ENCODE data around the gene DRC1.
"Not testable (repeated sequence)": the region's sequence is repeated elsewhere in the genome, so short reads cannot be mapped to it uniquely, and the experiment has no call there.

DRC1 gene

DNA sequence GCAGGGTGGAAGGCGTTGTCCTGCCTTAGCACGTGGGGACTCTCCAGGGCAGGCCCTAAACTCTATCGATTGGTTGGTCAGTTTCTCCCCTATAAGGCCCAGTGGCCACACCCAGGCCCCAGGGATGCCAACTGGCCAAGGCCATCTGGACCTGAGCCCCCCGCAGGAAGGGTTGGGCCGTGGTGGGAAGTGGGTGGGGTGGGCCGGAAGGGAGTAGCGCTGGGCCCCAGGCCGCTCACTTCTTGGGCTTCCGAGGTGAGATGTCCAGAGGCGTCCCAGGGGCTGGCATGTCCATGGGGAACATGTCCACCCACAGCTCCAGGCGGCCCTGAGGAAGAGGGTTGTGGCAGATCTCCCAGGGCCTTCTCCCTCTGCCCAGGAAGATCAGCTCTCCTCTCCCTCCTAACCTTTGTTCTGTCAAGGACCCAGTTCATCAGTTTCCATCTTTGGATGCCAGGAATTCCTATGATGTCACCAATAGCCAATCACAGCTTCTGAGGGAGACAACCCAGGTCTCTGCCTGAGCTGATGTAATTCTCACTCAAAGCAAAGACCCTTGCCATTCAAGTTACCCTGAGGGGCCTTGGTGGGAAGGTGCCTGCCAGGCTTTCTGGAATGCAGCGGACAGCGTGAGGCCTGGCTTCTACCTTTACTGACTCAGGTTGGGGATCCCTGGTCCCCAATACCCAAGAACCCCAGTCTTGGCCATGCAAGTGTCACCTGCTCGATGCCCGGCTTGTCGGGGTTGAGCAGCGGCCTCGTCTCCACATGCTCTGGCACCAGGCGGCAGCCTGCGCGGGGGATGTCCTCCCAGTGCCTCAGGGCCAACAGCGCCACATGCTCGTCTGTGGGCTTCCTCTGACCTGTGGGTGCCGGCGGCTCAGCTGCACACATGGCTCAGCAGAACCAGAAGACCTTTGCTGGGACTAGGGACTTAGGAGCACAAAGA, 61.8 kb downstream of the DRC1 start:
- DNase-seq (ENCODE audit: low spot score), result no peak

DNA sequence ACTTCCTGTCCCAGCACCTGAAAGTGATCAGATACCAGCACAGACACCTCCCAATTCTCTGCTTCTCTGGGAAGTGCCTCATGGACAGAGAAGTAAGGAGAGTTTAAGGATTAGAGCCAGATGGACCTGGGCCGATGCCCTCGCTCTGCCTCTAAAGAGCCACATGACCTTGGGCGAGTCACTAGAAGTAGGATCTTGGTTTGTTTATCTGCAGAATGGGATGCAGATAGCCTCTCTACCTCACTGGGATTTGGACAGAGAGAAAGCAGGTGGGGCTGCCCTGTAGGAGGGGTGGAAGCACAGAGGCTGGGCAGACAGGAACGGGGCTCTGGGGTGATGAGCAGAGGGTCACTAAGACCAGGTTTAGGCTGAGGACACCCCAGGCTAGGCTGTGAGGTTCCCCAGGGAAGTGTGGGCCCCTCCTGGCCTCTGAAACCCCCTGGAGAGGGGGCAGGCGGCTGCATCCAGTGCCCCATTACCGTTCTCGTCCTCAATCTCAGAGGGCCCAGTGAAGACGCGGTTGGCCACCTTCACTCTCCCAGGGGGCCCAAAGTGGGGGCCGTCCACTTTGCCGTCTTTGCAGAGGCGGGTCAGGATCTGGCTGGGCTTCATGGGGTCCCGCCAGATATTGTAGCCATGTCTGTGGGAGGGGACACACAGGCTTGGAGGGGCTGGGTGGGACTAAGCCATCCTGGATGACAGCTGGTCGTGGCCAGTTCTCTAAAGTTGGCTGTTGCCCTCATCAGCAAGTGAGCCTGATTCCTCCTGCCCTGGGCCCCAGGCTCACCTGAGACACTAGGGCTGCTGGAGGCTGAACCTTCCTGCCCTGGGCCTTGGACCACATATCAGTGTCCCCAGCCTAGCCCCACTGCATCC, 62.9 kb downstream of the DRC1 start:
- no peak for DNase-seq (ENCODE audit: low spot score)

DNA sequence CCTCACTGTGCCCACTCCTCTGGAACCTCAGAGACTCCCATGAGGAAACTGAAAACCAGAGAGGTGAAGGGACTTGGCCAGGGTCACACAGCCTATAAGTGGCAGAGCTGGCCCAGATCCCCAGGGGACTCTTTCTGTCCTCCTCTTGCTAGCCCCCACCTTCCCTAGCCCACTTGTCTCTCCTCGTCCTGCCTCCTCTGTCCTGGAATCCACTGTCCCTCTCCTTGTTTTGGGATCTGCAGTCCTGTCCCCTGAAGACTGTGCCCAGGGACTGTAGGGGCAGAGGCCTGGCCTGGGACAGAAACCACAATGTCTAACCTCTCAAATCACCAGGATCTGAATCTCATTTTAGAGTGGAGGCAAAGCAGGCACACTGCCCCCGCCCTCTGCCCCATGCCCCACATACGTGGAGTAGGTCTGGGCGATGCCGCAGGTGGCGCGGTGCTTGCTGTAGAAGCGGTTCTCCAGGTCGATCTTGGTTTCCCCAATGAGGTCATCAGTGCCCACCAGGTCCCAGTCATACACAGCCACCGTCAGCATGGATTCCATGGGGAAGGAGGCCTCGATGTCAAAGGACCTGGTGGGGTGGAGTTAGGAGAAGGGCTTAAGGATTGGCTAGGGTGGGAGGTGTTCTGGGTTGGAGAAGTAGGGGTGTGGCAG, 63.7 kb downstream of the DRC1 start:
- DNase-seq (ENCODE audit: low spot score), result no peak

DNA sequence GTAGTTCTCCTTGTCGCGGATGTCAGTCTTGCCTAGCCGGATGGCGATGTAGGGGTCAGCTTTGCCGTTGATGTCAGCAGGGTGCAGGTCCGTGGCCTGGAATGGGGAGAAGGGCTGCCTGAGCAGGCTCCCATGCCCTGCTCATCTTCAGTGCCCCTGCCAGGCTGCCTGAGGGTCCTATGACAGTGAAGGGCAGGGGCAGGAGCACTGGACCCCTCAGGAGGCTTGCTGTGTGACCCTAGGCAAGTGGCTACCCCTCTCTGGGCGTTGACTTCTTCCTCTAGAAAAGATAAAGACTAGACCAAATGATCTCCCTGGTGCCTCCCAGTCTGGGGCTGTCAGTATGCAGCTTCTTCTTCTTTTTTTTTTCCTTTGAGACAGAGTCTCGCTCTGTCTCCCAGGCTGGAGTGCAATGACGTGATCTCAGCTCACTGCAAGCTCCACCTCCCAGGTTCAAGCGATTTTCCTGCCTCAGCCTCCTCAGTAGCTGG, 64.3 kb downstream of the DRC1 start:
- DNase-seq (ENCODE audit: low spot score), result no peak

DNA sequence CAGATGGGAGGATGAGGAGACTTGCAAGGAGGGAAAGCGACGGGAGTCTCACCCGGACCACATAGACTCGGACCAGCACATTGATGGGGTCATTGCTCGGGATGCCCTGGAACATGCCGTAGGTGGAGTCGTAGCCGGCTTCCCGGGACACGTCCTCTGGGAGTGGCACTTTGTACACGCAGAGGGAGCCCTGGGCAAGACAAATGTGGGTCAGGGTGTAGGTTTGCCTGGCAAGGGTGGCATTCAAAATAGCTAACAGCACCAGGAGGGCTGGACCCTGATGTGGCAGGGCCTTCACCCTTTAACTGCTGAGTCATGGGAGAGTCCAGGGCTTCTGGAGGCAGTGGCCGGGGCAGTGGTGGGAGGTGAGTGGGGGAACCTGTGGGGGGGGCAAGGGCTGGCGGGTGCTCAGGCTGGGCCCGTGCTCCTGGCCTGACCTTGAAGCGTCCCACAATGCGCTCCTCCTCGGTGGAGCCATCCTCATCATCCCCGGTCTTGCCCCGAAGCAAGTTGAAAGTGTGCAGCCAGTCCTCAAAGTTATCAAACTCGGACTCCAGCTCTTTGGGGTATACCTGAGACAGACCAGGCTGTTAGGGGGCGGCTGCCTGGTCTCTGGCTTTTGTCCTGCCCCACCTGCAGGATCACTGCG, 65.1 kb downstream of the DRC1 start:
- DNase-seq (ENCODE audit: low spot score), result no peak

DNA sequence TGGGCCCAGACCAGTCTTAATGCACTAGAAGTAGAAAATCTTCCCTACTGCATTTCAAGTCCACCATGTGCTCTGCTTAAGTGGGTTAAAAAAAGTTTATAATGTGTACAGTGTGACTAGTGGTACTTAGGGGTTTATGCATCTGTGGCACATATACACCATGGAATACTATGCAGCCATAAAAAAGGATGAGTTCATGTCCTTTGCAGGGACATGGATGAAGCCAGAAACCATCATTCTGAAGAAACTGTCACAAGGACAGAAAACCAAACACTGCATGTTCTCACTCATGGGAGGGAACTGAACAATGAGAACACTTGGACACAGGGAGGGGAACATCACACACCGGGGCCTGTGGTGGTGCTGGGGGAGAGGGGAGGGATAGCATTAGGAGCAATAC, 66.8 kb downstream of the DRC1 start:
- DNase-seq (ENCODE audit: low spot score), result not testable (repeated sequence)

DNA sequence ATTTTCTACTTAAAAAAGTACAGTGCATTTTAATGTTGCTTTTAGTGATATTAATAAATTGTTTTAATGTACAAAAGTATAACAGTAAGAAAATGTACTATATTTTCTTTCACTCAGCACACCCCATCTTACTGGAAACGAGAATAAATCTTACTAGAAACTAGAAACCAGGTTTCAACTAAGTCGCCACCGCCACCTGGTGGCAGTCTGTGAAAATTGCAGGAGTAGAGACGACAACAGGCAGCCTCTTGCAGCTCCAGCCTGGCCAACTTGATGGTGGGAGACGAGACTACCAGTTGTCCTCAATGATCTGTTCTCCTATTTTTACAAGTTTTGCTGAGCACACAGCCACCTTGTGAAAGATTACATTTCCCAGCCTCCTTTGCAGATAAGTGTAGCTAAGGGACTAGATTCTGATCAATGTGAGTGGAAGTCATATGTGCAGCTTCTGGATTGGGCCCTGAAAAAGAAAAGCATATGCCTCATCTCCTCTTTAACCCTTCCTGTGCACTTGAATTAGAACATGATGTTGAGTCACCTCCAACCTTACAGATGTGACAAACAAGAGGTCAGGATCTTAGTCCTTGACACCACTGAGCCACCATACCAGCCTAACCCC, 67.5 kb downstream of the DRC1 start:
- peak; percentile 88 for DNase-seq (ENCODE audit: low spot score)

DNA sequence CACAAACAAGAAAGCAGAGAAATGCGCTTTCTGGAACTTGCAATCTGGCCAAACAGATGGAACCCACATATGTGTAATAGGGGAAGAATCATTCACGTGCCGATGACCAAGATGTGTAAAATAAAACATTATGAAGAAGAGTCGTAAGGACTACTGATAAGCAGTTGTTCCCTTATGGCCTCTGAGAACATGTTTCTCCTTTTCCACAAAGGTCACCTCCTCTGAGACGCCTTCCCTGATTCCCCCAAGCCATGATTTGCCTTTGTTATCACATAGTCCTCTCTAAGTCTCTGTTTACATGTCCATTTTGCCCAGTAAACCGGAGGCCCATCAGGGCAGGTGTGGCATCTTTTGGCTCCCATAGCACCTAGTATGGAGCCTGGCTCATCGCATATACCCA, 68.2 kb downstream of the DRC1 start:
- DNase-seq (ENCODE audit: low spot score), result no peak

DNA sequence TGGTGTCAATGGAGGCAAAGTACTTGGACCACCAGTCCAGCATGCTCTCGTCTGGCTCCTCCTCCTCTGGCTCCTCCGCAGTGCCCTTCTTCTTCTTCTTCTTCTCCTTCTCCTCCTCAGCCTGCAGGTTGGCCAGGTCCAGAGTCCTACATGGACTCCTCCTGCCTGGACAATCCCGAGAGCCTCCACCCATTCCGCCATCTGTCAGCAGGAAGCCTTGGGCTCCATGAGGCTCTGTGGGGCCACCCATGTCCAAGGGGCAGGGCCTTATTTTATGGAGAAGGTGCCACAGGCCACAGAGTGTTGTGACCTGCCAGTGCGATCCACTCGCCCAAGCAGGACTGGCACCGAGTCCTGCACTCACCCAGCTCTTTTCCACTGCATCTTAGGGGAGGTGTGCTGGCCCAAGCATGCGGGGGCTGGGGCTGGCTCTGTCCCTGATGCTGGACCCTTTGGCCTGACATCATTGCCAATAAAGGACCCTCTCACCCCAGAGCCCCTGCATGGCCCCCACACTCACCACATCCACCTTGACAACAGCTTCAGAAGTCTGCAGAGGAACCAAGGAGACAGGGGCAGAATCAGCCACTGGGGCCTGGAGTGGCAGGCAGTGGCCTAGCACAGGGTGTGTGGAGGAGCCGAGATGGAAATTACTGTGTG, 69.0 kb downstream of the DRC1 start:
- DNase-seq (ENCODE audit: low spot score), result no peak

DNA sequence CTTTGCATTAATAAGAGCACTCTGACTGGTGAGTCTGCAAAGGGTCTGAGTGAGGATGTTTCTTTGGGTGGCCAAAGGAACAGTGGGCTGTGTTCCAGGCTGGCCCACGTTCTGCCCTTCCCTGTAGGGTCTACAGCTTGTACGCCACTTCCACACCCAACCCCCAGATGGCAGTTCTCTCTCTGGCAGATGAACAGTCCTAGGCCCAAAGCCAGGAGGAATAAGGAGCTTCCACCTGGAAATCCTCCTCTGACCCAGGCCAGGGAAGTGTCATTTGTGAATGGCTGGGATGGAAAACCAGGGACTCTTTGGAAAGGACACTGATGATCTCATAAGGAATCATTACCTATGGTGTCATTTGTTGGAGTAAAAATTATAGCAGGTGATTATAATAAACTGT, 69.6 kb downstream of the DRC1 start:
- no peak for DNase-seq (ENCODE audit: low spot score)

DNA sequence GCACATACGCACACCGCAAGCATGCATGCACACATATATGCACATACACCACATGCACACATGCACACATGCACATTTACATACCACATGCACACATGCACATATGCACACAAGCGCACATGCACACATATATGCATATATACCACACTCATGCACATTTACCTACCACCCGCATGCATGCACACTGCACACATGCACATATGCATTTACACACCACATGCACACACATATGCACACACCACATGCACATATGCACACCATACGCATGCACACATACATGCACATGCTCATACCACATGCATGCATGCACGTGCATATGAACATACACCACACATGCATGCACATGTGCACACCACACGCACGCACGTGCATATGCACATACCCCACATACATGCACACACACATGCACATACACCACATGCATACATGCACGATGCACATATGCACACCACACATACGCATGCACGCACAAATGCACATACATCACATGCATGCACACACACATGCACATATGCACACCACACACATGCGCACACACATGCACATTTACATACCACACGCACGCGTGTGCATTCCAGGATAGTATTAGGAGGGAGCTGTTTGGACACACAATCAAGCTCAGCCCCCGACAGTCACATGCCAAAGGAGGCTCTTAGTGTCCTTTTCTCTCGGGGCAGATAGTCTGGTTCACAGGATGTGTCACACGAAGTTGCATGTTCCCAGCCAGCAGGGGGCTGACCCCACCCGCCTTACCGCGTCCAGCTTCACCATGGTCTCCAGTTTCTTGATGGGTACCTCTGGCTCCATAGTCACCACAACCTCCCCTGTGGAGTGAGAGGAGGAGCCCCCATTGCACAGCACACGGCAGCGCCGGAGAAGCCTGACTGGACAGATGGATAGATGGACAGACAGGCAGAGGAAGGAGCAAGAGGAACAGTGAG, 70.3 kb downstream of the DRC1 start:
- peak; percentile 16 for DNase-seq (ENCODE audit: low spot score)

DNA sequence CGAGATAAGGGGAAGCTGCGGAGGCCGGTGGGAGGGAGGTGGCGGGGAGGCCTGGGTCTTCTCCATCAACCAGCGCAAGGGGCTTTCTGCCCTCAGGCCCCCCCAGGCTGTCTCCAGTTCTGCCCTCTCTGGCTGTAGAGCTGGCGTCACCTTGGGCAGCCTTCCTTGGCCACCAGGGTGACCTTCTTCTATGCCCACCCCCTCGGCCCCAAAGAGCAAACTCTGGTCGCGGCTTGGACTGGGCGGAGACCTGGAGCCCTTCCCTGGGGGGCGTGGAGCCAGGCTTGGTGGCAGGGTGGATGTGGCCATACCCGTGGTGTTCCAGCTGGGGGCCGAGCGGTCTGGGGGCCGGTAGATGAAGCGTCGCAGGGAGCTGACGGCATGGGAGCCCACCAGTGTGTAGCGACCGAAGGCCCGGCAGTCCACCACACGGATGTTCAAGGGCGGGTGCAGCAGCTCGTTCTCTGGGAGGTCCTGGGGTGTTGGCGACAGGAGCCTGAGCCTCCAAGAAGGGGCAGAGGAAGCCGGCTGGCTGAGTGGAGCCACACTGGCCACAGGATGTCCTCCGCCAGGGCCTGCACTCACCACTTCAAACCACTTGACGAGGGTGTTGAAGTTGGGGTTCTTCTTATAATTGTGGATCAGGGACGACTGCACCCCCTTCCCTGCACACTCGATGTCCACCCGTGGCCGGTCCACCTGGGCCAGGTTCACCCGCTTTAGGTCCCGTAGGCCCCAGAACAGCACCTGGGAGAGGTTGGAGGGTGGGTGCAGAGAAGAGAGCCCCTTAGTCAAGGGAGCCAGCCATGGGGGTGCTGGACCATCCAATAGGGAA, 71.3 kb downstream of the DRC1 start:
- DNase-seq (ENCODE audit: low spot score), result no peak

DNA sequence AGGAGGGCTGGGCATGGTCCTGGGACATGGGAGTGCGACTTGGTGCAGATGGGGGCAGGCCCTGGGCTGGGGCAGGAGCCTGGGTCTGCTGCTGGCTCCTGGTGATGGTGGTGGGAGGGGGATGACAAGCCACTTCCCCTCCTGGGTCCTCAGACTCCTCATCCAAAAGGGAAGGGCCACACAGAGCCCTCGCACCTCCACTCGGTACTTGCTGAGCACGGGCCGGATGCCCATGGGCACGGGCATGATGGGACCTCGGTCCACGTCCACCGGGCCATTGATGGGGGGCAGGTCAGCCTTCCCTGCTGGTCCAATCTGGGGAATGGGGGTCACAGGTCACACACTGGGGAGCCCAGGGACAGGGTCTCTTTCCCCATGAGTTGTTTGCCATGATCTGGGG, 72.1 kb downstream of the DRC1 start:
- DNase-seq (ENCODE audit: low spot score), result no peak

DNA sequence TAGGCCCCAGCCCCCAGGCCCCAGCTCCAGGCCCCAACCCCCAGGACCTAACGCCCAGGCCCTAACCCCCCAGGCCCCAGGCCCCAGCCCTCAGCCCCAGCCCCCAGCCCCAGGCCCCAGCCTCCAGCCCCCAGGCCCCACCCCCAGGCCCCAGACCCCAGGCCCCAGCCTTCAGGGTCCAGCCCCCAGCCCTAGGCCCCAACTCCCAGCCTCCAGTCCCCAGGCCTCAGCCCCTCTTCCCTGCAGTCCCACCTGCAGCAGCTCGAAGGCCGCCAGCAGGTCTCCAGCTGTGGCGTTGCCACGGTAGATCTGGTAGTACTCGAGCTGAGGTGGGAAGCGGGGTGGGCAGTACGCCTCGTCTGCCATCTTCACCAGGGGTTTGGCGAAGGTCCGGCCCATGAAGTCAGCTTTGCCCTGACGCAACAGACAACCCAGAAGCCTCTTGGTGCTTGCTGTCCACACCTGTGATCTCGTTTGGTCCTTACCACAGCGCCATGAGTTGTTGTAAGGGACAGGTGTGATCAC, 72.6 kb downstream of the DRC1 start:
- no peak for DNase-seq (ENCODE audit: low spot score)

DNA sequence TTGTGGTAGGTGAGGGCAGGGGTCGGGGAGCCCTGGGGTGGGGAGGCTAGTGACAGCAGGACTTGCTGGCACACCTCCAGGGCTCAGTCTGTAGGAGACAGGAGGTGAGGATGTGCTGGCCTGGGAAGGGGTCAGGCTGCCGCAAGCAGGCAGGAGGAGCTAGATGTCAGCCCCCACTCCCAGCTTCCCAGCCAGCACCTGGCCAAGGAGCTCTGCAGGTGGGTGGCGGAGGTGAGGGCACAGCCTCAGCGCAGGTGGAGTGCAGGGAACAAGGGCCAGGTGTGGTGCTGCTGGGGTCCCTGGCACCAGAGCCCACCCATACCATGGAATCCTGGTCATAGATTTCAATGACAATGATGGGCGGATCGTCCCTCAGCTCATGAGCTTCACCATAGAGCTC, 73.3 kb downstream of the DRC1 start:
- no peak for DNase-seq (ENCODE audit: low spot score)

DNA sequence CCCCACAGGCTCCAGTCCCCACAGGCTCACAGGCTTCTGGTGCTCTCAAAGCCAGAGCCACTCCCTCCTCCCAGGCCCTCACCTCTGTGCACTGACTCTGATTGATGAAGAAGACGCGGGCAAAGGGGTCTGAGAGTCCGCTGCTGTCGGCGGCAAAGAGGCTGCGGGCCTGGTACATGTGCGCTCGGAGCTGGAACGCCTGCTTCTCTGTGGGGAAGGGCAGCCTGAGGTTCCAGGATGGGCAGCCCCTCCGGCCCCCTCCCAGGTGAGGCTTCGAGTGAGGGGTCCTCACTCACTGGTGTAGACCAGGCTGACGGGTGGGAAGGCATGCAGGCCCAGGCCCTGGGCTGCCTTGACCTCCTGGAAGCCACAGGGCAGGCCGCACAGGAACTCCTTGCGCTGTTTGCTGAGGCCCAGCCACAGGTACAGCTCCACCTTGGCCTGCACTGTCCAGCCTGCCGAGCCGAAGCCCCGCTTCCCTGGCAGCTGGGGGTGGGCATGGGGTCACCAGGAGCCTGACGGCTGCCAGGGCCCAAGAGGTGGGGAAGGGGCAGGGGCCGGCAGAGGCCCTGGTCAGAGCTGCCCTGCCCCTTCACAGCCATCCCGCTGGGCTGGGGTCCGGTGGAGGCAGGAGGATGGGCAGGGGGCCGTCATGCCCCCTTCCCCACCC, 74.2 kb downstream of the DRC1 start:
- no peak for DNase-seq (ENCODE audit: low spot score)

DNA sequence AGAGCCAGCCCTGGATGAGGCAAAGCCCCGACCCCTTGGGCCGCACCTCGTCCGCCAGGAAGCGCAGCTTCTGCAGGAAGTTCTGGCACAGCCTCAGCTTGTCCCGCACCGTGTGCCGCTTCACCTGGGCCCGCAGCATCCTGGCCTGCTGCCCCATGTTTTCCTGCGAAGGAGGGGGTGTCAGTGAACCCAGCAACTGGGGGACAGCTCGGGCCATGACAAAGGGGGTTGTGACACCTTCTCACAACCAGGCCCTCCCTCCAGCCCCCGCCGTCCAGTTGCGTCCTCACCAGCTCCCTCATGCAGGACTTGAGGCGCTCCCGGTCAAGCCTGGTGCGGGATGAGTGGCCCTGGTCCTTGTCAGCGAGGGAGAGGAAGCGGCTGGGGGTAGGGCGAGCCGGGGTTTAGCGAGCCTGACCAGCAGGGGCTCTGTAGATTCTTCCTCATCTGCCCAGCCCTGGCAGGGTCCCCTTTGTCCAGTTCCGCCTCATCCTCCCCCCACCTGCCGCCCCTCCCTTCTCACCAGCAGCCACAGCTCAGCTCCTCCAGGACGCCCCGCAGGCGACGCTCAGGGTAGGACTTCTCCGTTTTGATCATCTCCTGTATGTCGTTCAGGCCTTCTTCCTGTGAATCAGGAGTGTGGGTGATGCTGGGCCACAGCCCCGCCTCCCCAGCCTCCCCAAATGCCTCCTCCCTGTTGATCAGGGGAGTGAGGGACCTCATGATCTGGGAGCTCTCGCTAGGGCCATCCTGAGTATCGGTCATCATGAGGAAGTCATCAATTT, 75.6 kb downstream of the DRC1 start:
- DNase-seq (ENCODE audit: low spot score), result no peak

All from NAMALWA (cell line).